Heart right ventricle (tissue), 16 donors: Measurements from ENCODE around the gene LILRB5. TPM values are rescaled to one million over a fixed set of nuclear protein-coding genes. Genes with fewer than 3 reads are reported as not detected.

Experiments
- ATAC-seq, 8 donors: fragments of 200-7000 bp; cut with Tn5 transposase; one replicate each; pipeline ENCODE4 v1.9.1; 2020; ENCODE audit warnings: mild to moderate bottlenecking in 8 of 8, moderate library complexity in 8 of 8, moderate number of reproducible peaks in 1 of 8
- DNase-seq, 2 donors: peaks; one replicate each; pipeline ENCODE4 v3.0.0-alpha.2; 2020
- H3K27ac ChIP-seq, 10 donors: fragments of 200-600 bp; sonication (generic) in 2 of 10; one replicate each; pipeline versions ENCODE4 v1.5.0 to v1.8.0; 2020 to 2022; ENCODE audit warnings: mild to moderate bottlenecking in 3 of 10
- H3K27me3 ChIP-seq, 7 donors: fragments of 200-600 bp; one replicate each; pipeline ENCODE4 v1.8.0; 2021 to 2022; ENCODE audit warnings: mild to moderate bottlenecking in 2 of 7
- H3K36me3 ChIP-seq, 9 donors: fragments of 200-600 bp; sonication (generic) in 1 of 9; one replicate each; pipeline versions ENCODE4 v1.5.0 to v1.8.0; 2020 to 2022; ENCODE audit warnings: mild to moderate bottlenecking in 2 of 9
- H3K4me1 ChIP-seq, 9 donors: fragments of 200-600 bp; sonication (generic) in 1 of 9; one replicate each; pipeline versions ENCODE4 v1.5.0 to v1.8.0; 2020 to 2022; ENCODE audit warnings: mild to moderate bottlenecking in 4 of 9
- H3K4me3 ChIP-seq, 10 donors: fragments of 200-600 bp; sonication (generic) in 2 of 10; one replicate each; pipeline versions ENCODE4 v1.5.0 to v1.8.0; 2020 to 2022; ENCODE audit warnings: mild to moderate bottlenecking in 7 of 10, moderate library complexity in 2 of 10
- H3K9me3 ChIP-seq, 11 donors: fragments of 200-600 bp in 10 of 11; sonication (generic) in 2 of 11; one replicate each; pipeline versions ENCODE4 v1.5.0 to v1.8.0; 2013 to 2022; ENCODE audit warnings: mild to moderate bottlenecking in 2 of 11, control low read depth in 1 of 11, moderate library complexity in 1 of 11
- CTCF ChIP-seq, 9 donors: fragments of 200-600 bp; sonication (generic) in 2 of 9; IDR thresholded peaks; one replicate each; pipeline versions ENCODE4 v1.5.0 to v1.8.0; 2021 to 2022; ENCODE audit warnings: antibody characterized with exemption in 9 of 9, mild to moderate bottlenecking in 5 of 9, moderate library complexity in 1 of 9
- WGBS, 2 donors: extraction: QIAGEN DNeasy Blood & Tissue Kit; methylation state at CpG; one replicate each; pipeline ENCODE4 v1.1.7; 2013; ENCODE audit warnings: inconsistent platforms in 1 of 2; 5-methylcytosine and 5-hydroxymethylcytosine counted together
- intact Hi-C, 10 donors: fragments of 100-400 bp; cut with DNase I; formaldehyde crosslinking; loops; one replicate each; pipeline versions ENCODE4 v1.11.1 to v1.14.2; 2022
- polyA plus RNA-seq, 2 donors: library from polyadenylated mRNA; stranded (reverse); fragments of 200-250 nt; gene quantifications; one replicate each; pipeline ENCODE4 v1.2.3, GENCODE V29; 2013
- total RNA-seq, 10 donors: library from RNA; stranded (reverse); fragmentation: NEBNext Ultra II Directional in 3 of 10; extraction: Animal tissue kit (Norgen Biotek cat#: 25700) in 3 of 10; gene quantifications; one replicate each; pipeline versions ENCODE4 v1.2.1 to v1.2.4, GENCODE V29; 2021 to 2023
- donor health status: Arrhythmogenic right ventricular cardiomyopathy.
- donor health status: ischemic (EF 13 %, LVEDD 7.1; RV severe dilation, severe dysfunction).
- donor health status: healthy with polysubstance abuse.
- donor health status: DM: no; HTN: yes; CAD: no.
- donor health status: DM: no; HTN: no; CAD: no.
- donor health status: ischemic (EF 25% LVEDD 6.9; RV normal size, moderate dysfunction).
- donor health status: ischemic (EF 25% LVEDD 5.7; RV mildly dilated, moderate dysfunction).
- donor health status: healthy.
- donor health status: DM: yes; HTN: yes; CAD: no.
- donor health status: Ischemic cardiomyopathy.
- donor health status: ischemic (EF 35%, LVEDD 5.7; RV mildly dilated, moderate dysfunction).
- donor health status: nonischemic (EF 11% LVEDD 7.7; RV severe dilation, severe dysfunction).
- donor health status: DM: yes; HTN: yes; CAD: no.
- donor health status: PGD.
- donor health status: ischemic (EF 29% LVEDD 5.4; RV normal size, mild dysfunction).
- donor health status: nonischemic (EF 23%, LVEDD 6.1; RV moderate dilation, normal function).

LILRB5 gene
- total and polyA plus RNA-seq, 12 donors: 1.6 to 10.6 (median 3.2) TPM

DNA sequence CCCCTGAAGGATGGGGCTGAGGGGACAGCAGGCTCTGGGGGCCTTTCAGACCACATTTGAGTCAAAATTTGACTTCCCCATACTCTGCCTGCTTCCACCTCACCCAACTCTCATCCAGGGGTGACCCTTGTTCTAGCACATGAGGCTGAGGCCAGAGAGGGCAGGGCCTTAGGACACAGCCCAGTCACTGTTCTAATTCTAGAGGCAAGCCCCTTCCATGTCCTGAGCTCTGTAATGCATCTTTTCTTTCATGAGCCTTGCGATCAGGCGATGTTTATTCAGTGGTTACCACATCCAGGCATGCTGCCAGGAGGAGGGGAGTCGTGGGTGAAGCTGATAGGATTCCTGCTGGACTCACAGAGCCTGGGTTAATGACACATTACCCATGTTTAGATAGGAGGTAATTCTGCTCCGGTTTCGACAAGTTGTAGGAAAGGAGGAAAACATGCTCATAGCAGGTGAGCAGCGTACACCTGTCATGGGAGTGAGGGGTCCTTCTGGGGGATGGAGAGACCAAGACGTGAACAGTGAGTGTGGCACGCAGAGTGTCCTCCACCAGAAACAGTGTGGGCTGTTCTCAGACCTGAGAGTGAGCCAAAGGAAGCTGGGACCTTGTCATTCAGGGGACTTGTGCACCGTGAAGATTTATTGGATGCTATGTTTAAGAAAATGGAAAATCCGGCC is 47.1 kb downstream of the LILRB5 start:
- H3K27ac ChIP-seq: peak overlapping the region in 9 of 10 donors; percentile 6 to 96 (median 78)
- H3K36me3 ChIP-seq: peaks cover 0 to 43% (median 28%) of the 10 kb centered on the region in 9 donors
- no peaks in the 10 kb centered on the region for H3K9me3 ChIP-seq
- no peaks in the 10 kb centered on the region for H3K27me3 ChIP-seq
- TF ChIP-seq CTCF (IDR thresholded peaks at IDR 0.05): no peak
- WGBS, 2 donors: 32 to 41% methylated on average over 10 of the region's 10 CpGs
- intact Hi-C loops: no loop called here
- DNase-seq: peak; percentile 72 to 82
- peak overlapping the region in 1 of 10 donors; percentile 34 for H3K4me3 ChIP-seq
- ATAC-seq: peak; percentile 37 to 78 (median 66)
- peaks cover 12 to 66% (median 51%) of the 10 kb centered on the region in 9 donors for H3K4me1 ChIP-seq

DNA sequence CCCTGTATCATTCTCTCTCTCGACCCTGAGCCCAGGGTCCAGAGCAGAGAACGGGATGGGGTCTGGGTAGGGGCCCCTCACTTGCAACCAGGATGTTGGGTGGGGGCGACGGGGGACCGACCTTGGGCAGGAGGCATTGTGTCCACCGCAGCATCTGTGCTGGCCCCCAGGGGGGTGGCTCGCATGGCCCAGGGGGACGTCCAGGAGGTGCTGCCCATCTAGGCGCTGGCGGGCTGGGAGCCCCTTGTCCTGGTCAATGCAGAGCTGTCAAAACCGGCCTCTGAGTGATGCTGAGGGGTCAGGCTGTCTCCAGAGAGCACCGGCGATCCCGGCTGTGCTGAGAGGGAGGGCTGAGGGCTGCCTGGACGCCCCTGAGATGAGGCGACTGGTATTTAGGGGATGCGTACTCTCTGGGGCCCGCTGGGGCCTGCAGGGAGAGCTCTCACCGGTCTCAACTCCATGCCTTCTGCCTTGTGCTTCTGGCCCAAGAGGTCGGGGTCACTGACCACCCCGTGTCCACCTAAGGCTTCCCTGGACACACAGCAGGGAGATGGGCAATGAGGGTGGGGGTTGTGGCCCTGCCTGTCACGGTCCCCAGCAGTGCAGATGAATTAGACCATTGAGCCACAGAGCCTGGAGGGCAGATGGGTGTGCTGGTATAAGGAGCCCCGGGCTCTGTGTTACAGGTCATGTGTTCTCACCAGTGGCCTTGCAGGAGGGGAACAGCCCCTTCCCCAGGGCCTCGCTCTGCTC is 47.8 kb downstream of the LILRB5 start:
- intact Hi-C loops: no loop called here
- TF ChIP-seq CTCF (IDR thresholded peaks at IDR 0.05): no peak
- Histone ChIP-seq H3K36me3 (peaks cover 0 to 50% (median 35%) of the 10 kb centered on the region in 9 donors), H3K27ac (peak overlapping the region in 9 of 10 donors; percentile 6 to 96 (median 78)), H3K9me3 (no peaks in the 10 kb centered on the region), H3K27me3 (no peaks in the 10 kb centered on the region), H3K4me1 (peaks cover 12 to 73% (median 58%) of the 10 kb centered on the region in 9 donors), H3K4me3 (peak overlapping the region in 1 of 10 donors; percentile 34)
- WGBS, 2 donors: 52 to 61% methylated on average over 24 of the region's 24 CpGs
- DNase-seq (no peak), ATAC-seq (peak in 6 of 8 donors; percentile 0 to 36 (median 6))

- ATAC-seq: no peak
- peak overlapping the region in 1 of 10 donors; percentile 25 for H3K4me3 ChIP-seq
- intact Hi-C loops: no loop called here
- peak overlapping the region in 8 of 10 donors; percentile 54 to 96 (median 78) for H3K27ac ChIP-seq
- H3K36me3 ChIP-seq: peaks cover 0 to 55% (median 40%) of the 10 kb centered on the region in 9 donors
- no peak for DNase-seq
- H3K9me3 ChIP-seq: no peaks in the 10 kb centered on the region
- 79 to 82% methylated on average over 8 of the region's 8 CpGs for WGBS, 2 donors
- H3K27me3 ChIP-seq: no peaks in the 10 kb centered on the region
- H3K4me1 ChIP-seq: peaks cover 12 to 78% (median 63%) of the 10 kb centered on the region in 9 donors
- TF ChIP-seq CTCF (IDR thresholded peaks at IDR 0.05): no peak
These were observed 48.4 kb downstream of the LILRB5 start for GRCh38 chr19:54208784-54209057.

GRCh38 chr19:54207983-54208783 is 48.9 kb downstream of the LILRB5 start:
- DNase-seq (peak in 1 of 2 donors; percentile 78), ATAC-seq (peak; percentile 54 to 79 (median 63))
- 64 to 70% methylated on average over 18 of the region's 18 CpGs for WGBS, 2 donors
- peaks cover 0 to 60% (median 43%) of the 10 kb centered on the region in 9 donors for H3K36me3 ChIP-seq
- peak overlapping the region in 1 of 10 donors; percentile 54 for H3K4me3 ChIP-seq
- H3K27ac ChIP-seq: peak overlapping the region in 9 of 10 donors; percentile 36 to 99 (median 78)
- intact Hi-C loops: no loop called here
- no peak for TF ChIP-seq CTCF (IDR thresholded peaks at IDR 0.05)
- no peaks in the 10 kb centered on the region for H3K9me3 ChIP-seq
- H3K27me3 ChIP-seq: no peaks in the 10 kb centered on the region
- H3K4me1 ChIP-seq: peaks cover 13 to 84% (median 68%) of the 10 kb centered on the region in 9 donors
